ENCODE results near the gene FAM20C. TPM values are rescaled to one million over a fixed set of nuclear protein-coding genes. Genes with fewer than 3 reads are reported as not detected.

The FAM20C gene
- total RNA-seq, 1 experiment from 2014 or later = 8.8 TPM

DNA sequence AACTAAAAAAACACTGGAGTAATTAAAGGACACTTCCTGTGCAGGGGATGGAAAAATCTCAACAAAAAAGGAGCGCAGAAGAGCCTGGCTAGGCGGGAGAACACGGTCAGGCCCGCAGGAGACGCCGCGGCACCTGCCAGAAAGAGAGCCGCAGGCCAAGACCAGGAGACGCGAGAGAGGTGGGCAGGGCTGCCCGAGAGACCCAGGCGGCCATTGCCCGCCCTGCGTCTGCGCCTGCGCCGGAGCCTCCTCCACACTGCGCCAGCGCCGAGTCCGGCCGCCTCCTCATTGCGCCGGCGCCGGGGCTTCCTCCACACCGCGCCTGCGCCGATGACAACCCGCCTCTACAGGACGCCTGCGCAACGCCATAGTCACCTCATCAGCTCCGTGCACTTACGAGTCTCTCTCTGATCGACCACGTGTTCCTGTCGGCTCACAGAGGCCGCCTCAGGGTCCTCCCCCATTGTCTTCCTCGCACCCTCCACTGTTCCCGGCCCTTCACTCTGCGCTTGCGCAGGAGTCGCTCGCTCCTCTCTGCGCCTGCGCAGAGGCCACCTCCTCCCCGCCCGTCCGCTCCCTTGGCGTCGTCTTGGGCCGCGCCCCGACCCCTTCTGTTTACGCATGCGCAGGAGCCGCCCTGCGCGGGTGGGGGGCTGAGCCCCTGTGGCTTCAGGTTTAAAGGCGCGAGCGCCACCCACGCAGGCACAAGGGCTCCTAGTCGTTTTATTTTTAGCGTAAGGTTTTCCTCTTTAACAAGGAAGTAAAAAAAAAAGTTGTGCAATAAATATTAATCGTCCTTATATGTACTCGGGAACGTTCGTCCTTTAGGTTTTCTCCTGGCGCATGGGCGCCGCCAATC is 43.2 kb upstream of the FAM20C start:
- H3K27me3 Mint-ChIP-seq (ENCODE audit: insufficient read depth, unreplicated experiment) = no peaks in the 10 kb centered on the region
- ChIA-PET CTCF (no interaction called here), POLR2A (interaction anchor here (0.7 to 1.4 kb wide), 5 partner anchors 8 to 63 kb away, joined by 3 to 6 read pairs (median 4); partner anchors contain the start of gene FAM20C)
- H3K9me3 Mint-ChIP-seq (ENCODE audit: unreplicated experiment) = no peaks in the 10 kb centered on the region
- peak overlapping the region; percentile 92 for H3K4me3 Mint-ChIP-seq (ENCODE audit: unreplicated experiment)
- peak; percentile 97 for DNase-seq (ENCODE audit: unreplicated experiment)
- intact Hi-C loops (cut with micrococcal nuclease) = no loop called here
- H3K27ac Mint-ChIP-seq (ENCODE audit: low read depth, unreplicated experiment) = peak overlapping the region; percentile 99
- peaks cover 9% of the 10 kb centered on the region for H3K4me1 Mint-ChIP-seq (ENCODE audit: insufficient read depth, unreplicated experiment)
- TF ChIP-seq CTCF (IDR thresholded peaks at IDR 0.05; ENCODE audit: unreplicated experiment) = no peak
- peaks cover 14% of the 10 kb centered on the region for H3K36me3 Mint-ChIP-seq (ENCODE audit: insufficient read depth, unreplicated experiment)
- BruUV-seq (replicated peaks) = no TSS peak

GRCh38 chr7:149791-150636 is 42.4 kb upstream of the FAM20C start:
- BruUV-seq (replicated peaks) = TSS peak; percentile 88
- H3K4me1 Mint-ChIP-seq (ENCODE audit: insufficient read depth, unreplicated experiment) = peaks cover 9% of the 10 kb centered on the region
- DNase-seq (ENCODE audit: unreplicated experiment) = no peak
- intact Hi-C loops (cut with micrococcal nuclease) = no loop called here
- POLR2A ChIA-PET = interaction anchor here (0.6 to 3.0 kb wide), 5 partner anchors 7 to 60 kb away, joined by 3 to 13 read pairs (median 4); partner anchors contain the start of gene FAM20C
- H3K4me3 Mint-ChIP-seq (ENCODE audit: unreplicated experiment) = peak overlapping the region; percentile 92
- peaks cover 14% of the 10 kb centered on the region for H3K36me3 Mint-ChIP-seq (ENCODE audit: insufficient read depth, unreplicated experiment)
- CTCF ChIA-PET = no interaction called here
- H3K27ac Mint-ChIP-seq (ENCODE audit: low read depth, unreplicated experiment) = peak overlapping the region; percentile 99
- no peaks in the 10 kb centered on the region for H3K27me3 Mint-ChIP-seq (ENCODE audit: insufficient read depth, unreplicated experiment)
- TF ChIP-seq CTCF (IDR thresholded peaks at IDR 0.05; ENCODE audit: unreplicated experiment) = no peak
- no peaks in the 10 kb centered on the region for H3K9me3 Mint-ChIP-seq (ENCODE audit: unreplicated experiment)

DNA sequence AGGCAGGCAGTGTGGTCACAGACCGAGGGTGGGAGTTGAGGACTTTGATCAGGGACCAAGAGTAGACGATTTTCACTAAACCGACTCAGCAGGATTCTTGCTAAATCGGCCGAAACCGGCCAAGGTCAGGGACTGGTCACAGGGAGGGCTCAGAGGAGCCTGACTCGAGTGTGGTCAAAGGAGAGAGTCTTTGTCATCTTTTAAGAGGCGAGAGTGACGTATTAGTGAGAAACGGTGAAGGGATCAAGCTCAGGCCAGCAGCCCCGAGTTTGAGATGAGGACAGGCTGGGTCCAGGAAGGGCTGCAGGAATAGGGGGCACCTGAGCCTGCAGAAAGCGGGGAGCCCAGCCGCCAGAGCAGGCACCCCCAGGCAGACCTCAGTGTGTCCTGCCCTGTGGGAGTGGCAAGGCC is 41.6 kb upstream of the FAM20C start:
- Mint-ChIP-seq H3K27me3 (ENCODE audit: insufficient read depth, unreplicated experiment) (no peaks in the 10 kb centered on the region), H3K9me3 (ENCODE audit: unreplicated experiment) (no peaks in the 10 kb centered on the region), H3K4me3 (ENCODE audit: unreplicated experiment) (peak overlapping the region; percentile 92), H3K27ac (ENCODE audit: low read depth, unreplicated experiment) (peak overlapping the region; percentile 99), H3K4me1 (ENCODE audit: insufficient read depth, unreplicated experiment) (peaks cover 9% of the 10 kb centered on the region), H3K36me3 (ENCODE audit: insufficient read depth, unreplicated experiment) (peaks cover 14% of the 10 kb centered on the region)
- ChIA-PET POLR2A (interaction anchor here (0.6 to 3.0 kb wide), 2 partner anchors 37 to 41 kb away, joined by 4 to 13 read pairs; partner anchors contain the start of gene FAM20C), CTCF (no interaction called here)
- no peak for TF ChIP-seq CTCF (IDR thresholded peaks at IDR 0.05; ENCODE audit: unreplicated experiment)
- intact Hi-C loops (cut with micrococcal nuclease) = no loop called here
- BruUV-seq (replicated peaks) = no TSS peak
- DNase-seq (ENCODE audit: unreplicated experiment) = no peak
